Chondrocyte (in vitro differentiated cells): ENCODE measurements around the gene TMEM192. TPM values are rescaled to one million over a fixed set of nuclear protein-coding genes. Genes with fewer than 3 reads are reported as not detected.
A peak's percentile ranks its signal among the peaks of the same experiment; 100 is the strongest.
"Not testable (repeated sequence)": the region's sequence is repeated elsewhere in the genome, so short reads cannot be mapped to it uniquely, and the experiment has no call there.

Source experiments
- DNase-seq: peaks from one replicate; pipeline ENCODE4 v3.0.0; 2021; ENCODE audit warnings: mixed read lengths, low spot score
- H3K27ac Mint-ChIP-seq: one replicate; pipeline ENCODE4 v1.8.0; 2021; ENCODE audit warnings: mild to moderate bottlenecking, moderate library complexity, mixed read lengths; ENCODE audit not compliant: unreplicated experiment
- H3K27me3 Mint-ChIP-seq: 2 replicates; pipeline ENCODE4 v1.8.0; 2021; ENCODE audit warnings: low read depth, mixed read lengths
- H3K36me3 Mint-ChIP-seq: 2 replicates; pipeline ENCODE4 v1.8.0; 2021; ENCODE audit warnings: low read depth, mixed read lengths
- H3K4me1 Mint-ChIP-seq: 2 replicates; pipeline ENCODE4 v1.8.0; 2021; ENCODE audit warnings: low read depth, mild to moderate bottlenecking, mixed read lengths
- H3K4me3 Mint-ChIP-seq: one replicate; pipeline ENCODE4 v1.8.0; 2021; ENCODE audit warnings: mild to moderate bottlenecking, moderate library complexity, mixed read lengths; ENCODE audit not compliant: unreplicated experiment
- H3K9me3 Mint-ChIP-seq: 2 replicates; pipeline ENCODE4 v1.8.0; 2021; ENCODE audit warnings: low read depth, mixed read lengths
- CTCF ChIP-seq: fragments of 200-600 bp; sonication (generic); IDR thresholded peaks from 2 replicates; pipeline ENCODE4 v1.5.0; 2021; ENCODE audit warnings: antibody characterized with exemption, mild to moderate bottlenecking, moderate library complexity
- total RNA-seq: library from RNA; stranded (reverse); gene quantifications from 3 replicates; pipeline ENCODE4 v1.2.1, GENCODE V29; 2021

Gene TMEM192
- total RNA-seq, 1 donor from 2014 or later = 14.0 TPM

DNA sequence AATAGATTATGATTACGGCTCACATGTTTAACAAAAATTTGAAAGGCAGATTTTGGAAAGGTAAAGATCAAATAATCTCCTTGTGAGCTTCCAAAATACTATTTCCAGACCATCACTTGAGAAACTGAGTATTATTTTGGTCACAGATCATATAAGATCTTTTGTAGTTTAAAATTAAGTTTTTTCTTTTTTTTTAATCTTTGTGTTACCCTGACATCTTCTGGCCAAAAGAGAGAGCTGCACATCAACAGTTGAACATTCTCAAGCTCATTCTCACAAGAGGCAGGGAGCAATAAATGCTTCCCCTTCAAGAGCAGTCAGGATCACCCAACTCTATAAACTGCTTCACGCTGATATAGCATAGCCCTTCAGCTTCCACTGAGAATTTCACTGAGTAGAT is 15.9 kb downstream of the TMEM192 start:
- peak; percentile 86 for TF ChIP-seq CTCF
- no peak overlapping the region for H3K27ac Mint-ChIP-seq
- no peak overlapping the region for H3K4me3 Mint-ChIP-seq
- H3K9me3 Mint-ChIP-seq = no peaks in the 10 kb centered on the region
- DNase-seq = no peak
- H3K36me3 Mint-ChIP-seq = peaks cover 8% of the 10 kb centered on the region
- H3K4me1 Mint-ChIP-seq = no peaks in the 10 kb centered on the region
- H3K27me3 Mint-ChIP-seq = no peaks in the 10 kb centered on the region

DNA sequence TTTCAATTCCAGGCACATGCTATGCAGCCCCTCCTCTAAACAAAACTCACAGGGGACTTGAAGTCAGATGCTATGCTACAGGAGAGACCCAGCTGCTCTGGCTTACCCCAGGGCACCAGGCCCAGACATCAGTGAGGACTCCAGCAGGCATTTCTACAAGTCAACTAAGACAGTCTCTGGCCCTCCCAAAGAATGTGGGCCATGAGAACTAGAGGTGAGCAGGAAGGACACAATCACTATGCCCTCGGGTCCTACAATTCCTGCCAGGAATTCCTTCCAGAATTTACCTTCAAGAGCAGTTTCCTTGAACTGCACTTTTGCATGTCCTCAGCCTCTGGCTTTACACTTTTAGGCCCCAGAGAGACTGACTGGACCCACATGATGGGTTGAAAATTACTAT is 17.4 kb downstream of the TMEM192 start:
- Mint-ChIP-seq H3K27ac (no peak overlapping the region), H3K36me3 (peaks cover 6% of the 10 kb centered on the region), H3K27me3 (no peaks in the 10 kb centered on the region), H3K4me1 (no peaks in the 10 kb centered on the region), H3K9me3 (no peaks in the 10 kb centered on the region), H3K4me3 (no peak overlapping the region)
- TF ChIP-seq CTCF = no peak
- DNase-seq = no peak

DNA sequence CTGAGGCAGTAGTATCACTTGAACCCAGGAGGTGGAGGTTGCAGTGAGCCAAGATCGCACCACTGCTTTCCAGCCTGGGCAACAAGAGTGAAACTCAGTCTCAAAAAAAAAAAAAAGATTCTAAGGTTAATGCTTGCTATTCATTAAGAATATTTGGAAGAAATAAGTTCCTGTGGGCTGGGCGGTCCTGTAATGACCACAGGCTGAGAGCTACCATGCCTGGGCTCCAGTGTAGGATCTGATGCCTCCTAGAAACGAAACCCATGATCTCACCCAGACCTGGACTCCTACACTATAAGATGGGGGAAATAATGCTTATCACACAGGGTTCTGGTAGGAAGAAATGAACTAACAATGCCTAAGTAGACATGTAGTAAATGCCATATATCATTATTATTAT is 17.8 kb downstream of the TMEM192 start:
- Mint-ChIP-seq H3K36me3 (peaks cover 6% of the 10 kb centered on the region), H3K4me3 (no peak overlapping the region), H3K27ac (no peak overlapping the region), H3K27me3 (no peaks in the 10 kb centered on the region), H3K4me1 (no peaks in the 10 kb centered on the region), H3K9me3 (no peaks in the 10 kb centered on the region)
- no peak for TF ChIP-seq CTCF
- no peak for DNase-seq

DNA sequence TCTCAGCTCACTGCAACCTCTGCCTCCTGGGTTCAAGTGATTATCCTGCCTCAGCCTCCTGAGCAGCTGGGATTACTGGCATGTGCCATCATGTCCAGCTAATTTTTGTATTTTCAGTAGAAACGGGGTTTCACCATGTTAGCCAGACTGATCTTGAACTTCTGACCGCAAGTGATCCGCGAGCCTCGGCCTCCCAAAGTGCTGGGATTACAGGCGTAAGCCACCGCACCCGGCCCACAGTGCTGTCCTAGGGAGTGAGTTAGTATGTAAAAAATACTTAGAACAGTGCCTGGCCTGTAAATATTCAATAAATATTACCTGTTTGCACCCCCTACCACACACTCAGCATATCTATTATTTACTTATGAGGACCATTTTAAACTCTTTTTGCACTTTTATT is 20.5 kb downstream of the TMEM192 start:
- peaks cover 11% of the 10 kb centered on the region for H3K36me3 Mint-ChIP-seq
- H3K4me3 Mint-ChIP-seq, H3K27ac Mint-ChIP-seq, DNase-seq, H3K27me3 Mint-ChIP-seq, H3K9me3 Mint-ChIP-seq, H3K4me1 Mint-ChIP-seq: not testable (repeated sequence)

GRCh38 chr4:165088366-165088765 is 24.3 kb downstream of the TMEM192 start:
- H3K4me3 Mint-ChIP-seq = no peak overlapping the region
- no peaks in the 10 kb centered on the region for H3K4me1 Mint-ChIP-seq
- H3K27ac Mint-ChIP-seq = no peak overlapping the region
- H3K36me3 Mint-ChIP-seq = peaks cover 18% of the 10 kb centered on the region
- no peaks in the 10 kb centered on the region for H3K27me3 Mint-ChIP-seq
- DNase-seq = no peak
- no peaks in the 10 kb centered on the region for H3K9me3 Mint-ChIP-seq
- no peak for TF ChIP-seq CTCF

DNA sequence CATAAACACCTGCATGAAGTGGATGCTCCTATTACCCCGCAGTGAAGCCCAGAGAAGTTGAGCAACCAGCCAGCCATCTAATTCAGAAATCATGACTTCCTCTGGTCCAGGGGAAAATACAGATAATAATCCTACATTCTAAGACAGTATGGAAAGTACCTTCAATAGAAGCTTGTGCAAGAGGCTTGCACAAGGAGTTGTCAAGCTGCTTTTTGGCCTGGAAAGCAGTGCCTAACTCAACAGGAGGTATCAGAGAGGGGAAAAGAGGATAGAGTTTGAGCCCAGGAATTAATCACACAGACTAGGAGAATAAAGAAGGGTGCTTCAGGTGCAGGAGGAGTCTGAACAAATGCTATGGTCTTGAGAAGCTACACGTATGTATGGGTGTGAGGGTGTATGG is 26.7 kb downstream of the TMEM192 start:
- peaks cover 18% of the 10 kb centered on the region for H3K36me3 Mint-ChIP-seq
- H3K27me3 Mint-ChIP-seq = no peaks in the 10 kb centered on the region
- H3K4me3 Mint-ChIP-seq = no peak overlapping the region
- H3K4me1 Mint-ChIP-seq = no peaks in the 10 kb centered on the region
- no peak overlapping the region for H3K27ac Mint-ChIP-seq
- TF ChIP-seq CTCF = no peak
- H3K9me3 Mint-ChIP-seq = no peaks in the 10 kb centered on the region
- no peak for DNase-seq

DNA sequence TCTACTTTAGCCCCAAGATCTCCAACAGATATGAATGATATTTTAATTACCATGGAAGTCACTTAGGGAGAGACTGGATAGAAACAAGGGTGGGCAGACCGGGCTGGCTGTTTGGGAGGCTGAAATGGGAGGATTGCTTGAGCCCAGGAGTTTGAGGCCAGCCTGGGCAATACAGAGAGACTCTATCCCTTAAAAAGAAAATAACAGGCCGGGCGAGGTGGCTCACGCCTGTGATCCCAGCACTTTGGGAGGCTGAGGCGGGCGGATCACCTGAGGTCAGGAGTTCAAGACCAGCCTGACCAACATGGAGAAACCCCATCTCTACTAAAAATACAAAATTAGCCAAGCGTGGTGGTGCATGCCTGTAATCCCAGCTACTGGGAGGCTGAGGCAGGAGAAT is 27.9 kb downstream of the TMEM192 start:
- not testable (repeated sequence) for DNase-seq, H3K27ac Mint-ChIP-seq, H3K4me3 Mint-ChIP-seq, H3K27me3 Mint-ChIP-seq, H3K4me1 Mint-ChIP-seq, H3K9me3 Mint-ChIP-seq
- H3K36me3 Mint-ChIP-seq = peaks cover 16% of the 10 kb centered on the region
